LNCaP clone FGC (cell line): ENCODE measurements around the gene ATG14.
"Not testable (repeated sequence)": the region's sequence is repeated elsewhere in the genome, so short reads cannot be mapped to it uniquely, and the experiment has no call there.

Source experiments
- DNase-seq: peaks from one replicate; pipeline ENCODE4 v3.0.0-alpha.2; 2011; ENCODE audit warnings: low read depth
- H3K4me3 ChIP-seq: 2 replicates; pipeline ENCODE4 v1.5.1; 2011; ENCODE audit warnings: mild to moderate bottlenecking, low read depth, low read length, control low read depth
- CTCF ChIP-seq: IDR thresholded peaks from 2 replicates; pipeline ENCODE4 v1.5.1; 2012; ENCODE audit warnings: mild to moderate bottlenecking; ENCODE audit not compliant: control insufficient read depth, insufficient read depth; ENCODE audit errors: extremely low read depth

The ATG14 gene

DNA sequence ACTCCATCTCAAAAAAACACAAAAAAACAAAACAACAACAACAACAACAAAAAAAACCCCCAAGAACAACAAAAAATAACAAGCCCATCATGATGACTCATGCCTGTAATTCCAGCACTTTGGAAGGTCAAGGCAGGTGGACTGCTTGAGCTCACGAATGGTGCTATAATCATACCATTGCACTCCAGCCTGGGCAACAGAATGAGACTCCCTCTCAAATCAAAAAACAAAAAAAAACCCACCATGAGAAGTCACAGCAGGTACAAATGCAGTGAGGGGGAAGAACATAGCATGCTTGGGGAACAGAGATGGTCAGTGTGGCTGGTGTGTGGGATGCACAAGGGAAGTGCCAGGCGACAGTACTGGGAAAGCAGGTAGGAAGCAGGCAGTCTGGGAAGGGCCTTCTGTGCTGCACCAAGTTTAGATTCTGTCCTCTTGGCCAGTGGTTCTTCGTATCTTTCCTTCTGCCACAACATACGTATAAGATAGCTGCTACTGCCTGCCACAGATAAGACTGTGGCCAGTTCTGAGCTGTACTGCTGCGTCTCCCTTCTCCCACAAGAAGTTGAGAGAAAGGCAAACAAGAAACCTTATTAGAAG is 28.0 kb downstream of the ATG14 start:
- DNase-seq: no peak
- H3K4me3 ChIP-seq: no peak overlapping the region
- TF ChIP-seq CTCF: no peak

DNA sequence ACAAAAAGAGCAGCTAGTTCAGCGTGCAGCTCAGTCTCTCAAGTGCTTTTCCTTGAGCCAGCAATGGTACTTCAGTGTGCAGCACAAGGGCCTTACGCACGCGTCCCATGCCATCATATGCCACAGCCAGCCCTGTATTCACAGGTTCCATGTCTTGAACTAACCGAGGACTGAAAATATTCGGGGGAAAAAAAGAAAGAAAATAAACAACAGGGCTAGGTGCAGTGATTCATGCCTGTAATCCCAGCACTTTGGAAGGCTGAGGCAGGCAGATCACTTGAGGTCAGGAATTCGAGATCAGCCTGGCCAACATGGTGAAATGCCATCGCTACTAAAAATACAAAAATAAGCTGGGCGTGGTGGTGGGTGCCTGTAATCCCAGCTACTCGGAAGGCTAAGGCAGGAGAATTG is 28.6 kb downstream of the ATG14 start:
- not testable (repeated sequence) for DNase-seq, H3K4me3 ChIP-seq

DNA sequence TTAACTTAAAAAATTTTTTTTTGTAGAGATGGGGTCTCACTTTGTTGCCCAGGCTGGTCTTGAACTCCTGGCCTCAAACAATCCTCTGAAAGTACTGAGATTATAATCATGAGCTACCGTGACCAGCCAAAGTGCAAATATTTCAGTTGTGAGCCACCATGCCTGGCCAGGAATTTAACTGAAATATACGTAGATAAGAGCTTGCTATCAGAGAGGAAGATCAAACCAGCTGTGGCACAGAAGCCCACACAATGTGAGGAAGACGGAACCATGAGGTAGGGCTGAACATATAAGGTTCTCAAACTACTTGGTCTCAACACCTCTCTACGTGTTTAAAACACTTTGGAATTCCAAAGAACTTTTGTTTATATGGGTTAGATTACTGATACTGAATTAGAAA is 29.1 kb downstream of the ATG14 start:
- TF ChIP-seq CTCF: no peak
- H3K4me3 ChIP-seq: no peak overlapping the region
- no peak for DNase-seq

GRCh38 chr14:55381561-55381960 is 30.1 kb downstream of the ATG14 start:
- no peak for TF ChIP-seq CTCF
- no peak for DNase-seq
- H3K4me3 ChIP-seq: no peak overlapping the region

GRCh38 chr14:55381040-55381439 is 30.6 kb downstream of the ATG14 start:
- H3K4me3 ChIP-seq: no peak overlapping the region
- no peak for TF ChIP-seq CTCF
- DNase-seq: no peak

GRCh38 chr14:55377236-55377635 is 34.4 kb downstream of the ATG14 start:
- H3K4me3 ChIP-seq: no peak overlapping the region
- no peak for TF ChIP-seq CTCF
- DNase-seq: no peak

GRCh38 chr14:55374771-55375170 is 36.9 kb downstream of the ATG14 start:
- DNase-seq: no peak
- no peak overlapping the region for H3K4me3 ChIP-seq
- TF ChIP-seq CTCF: no peak
